Stimulated activated CD4-positive, alpha-beta T cell treated with anti-CD3 and anti-CD28 coated beads, Interleukin-4, amount 100 ng/mL, for 48 hours (primary cell): Measurements from ENCODE around the gene E2F2.
A peak's percentile ranks its signal among the peaks of the same experiment; 100 is the strongest.
"Not testable (repeated sequence)": the region's sequence is repeated elsewhere in the genome, so short reads cannot be mapped to it uniquely, and the experiment has no call there.

Source experiments
- DNase-seq, 2 donors: peaks; one replicate each; pipeline ENCODE4 v3.0.0-alpha.2; 2020; ENCODE audit warnings: low read depth in 2 of 2

The E2F2 gene

DNA sequence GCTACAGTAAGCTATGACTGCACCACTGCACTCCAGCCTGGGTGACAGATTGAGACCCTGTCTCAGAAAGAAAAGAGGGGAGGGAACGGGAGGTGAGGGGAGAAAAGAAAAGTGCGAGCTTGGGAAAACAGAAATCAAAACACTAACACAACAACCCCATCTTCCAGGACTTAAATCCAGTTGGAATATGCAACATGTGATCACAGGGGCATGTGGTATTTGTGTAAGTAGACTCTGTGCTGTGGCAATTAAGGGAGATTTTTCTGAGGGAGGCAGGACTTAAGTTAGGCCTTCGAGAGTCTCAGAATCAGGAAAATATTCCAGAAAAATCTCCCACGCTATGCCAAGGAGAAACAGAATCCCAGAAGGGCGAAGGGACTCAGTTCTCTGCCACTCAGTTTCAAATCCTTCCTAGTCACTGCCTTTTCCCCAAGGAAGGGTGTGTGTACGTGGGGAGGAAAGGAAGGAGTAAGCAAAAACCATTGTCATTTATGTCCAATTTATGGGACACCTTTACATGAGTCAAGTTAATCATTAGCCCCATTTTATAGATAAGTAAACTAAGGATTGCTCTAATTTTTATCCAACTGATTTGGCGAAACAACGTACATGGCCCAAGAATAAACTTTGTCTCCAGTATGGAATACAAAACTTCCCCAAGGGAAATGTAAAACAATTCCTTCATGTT is 16.0 kb upstream of the E2F2 start:
- no peak for DNase-seq

DNA sequence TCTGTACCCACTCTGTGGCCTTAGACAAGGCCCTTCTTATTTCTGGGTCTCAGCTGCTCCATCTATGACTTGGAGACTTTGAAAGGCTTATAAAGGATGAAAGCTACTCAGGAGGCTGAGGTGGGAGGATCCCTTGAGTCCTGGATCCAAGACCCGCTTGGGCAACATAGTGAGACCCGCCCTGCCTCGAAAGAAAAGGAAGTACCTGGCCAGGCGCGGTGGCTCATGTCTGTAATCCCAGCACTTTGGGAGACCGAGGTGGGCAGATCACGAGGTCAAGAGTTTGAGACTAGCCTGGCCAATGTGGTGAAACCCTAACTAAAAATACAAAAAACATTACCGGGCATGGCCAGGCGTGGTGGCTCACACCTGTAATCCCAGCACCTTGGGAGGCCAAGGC is 14.8 kb upstream of the E2F2 start:
- no peak for DNase-seq

DNA sequence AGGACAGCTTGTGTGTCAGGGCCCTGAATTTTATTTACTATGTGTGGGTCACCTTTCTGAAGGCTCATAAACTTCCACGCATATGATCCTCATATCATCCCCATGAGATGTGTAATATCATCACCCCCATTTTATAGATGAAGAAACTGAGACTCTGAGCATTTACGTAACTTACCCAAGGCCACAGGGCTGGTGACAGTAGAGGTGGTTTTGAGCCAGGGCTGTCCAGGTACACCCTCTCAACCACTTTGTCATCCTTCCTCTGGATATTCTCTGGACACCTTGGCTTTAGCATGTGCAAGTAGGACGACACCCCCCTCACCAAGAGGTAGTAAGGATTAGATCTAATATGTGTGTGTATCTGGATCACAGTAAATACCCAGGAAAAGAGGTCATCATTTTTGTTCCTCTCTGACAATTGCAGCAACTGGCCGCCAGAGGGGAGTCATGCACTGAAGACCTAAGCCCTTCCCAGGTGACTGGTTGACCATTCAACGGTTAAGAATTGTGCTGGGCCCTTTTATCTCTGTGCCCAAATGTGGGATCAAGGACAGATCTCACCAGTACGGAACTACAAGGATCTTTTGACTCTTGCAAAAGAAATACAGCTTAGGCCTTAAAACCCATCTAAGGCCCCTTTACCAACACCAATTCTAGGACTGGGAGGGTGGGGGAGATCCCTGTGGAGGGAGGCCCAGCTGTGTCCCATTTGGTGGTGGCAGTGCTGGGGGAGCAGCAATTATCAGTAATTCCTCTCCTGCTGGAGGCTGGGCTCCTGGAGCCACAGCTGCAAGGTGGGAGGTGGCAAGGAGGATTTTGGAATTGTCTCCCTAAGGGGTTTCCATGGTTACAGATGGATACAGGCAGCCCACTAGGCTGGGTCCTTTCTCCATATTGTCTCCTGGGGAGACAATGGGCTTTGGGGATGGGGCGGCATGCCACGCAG is 13.7 kb upstream of the E2F2 start:
- peak; percentile 58 to 65 for DNase-seq

DNA sequence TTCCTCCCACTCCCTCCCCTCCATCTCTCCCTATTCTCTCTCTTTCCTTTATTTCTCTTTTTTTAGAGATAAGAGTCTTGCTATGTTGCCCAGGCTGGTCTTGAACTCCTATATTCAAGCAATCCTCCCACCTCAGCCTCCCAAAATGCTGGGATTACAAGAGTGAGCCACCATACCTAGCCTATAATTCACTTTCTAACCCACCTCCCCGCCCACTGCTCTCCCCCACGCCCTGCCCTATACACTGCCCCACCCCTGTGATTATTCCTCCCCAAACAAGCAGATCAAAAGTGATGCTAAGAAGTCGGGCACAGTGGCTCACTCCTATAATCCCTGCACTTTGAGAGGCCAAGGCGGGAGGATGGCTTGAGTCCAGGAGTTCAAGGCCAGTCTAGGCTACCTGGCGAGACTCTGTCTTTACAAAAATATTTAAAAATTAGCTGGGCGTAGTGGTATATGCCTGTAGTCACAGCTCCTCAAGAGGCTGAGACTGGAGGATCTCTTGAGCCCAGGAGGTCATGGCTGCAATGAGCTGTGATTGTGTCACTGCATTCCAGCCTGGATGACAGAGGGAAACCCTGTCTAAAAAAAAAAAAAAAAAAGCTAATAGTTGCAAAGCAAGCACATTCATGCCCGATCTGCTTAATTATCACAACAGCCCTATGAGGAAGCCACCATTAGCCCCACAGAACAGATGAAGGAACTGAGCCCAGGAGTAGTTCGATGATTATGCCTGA is 12.8 kb upstream of the E2F2 start:
- DNase-seq = no peak

DNA sequence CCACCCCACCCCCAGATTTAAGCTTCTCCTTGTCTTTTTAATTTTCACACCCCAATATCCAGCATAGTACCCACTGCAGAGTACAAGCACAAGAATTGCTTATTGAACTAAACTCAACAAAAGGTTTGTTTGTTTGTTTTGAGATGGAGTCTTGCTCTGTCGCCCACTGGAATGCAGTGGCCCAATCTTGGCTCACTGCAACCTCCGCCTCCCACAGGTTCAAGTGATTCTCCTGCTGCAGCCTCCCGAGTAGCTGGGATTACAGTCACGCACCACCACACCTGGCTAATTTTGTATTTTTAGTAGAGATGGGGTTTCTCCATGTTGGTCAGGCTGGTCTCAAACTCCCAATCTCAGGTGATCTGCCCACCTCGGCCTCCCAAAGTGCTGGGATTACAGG is 11.9 kb upstream of the E2F2 start:
- not testable (repeated sequence) for DNase-seq

DNA sequence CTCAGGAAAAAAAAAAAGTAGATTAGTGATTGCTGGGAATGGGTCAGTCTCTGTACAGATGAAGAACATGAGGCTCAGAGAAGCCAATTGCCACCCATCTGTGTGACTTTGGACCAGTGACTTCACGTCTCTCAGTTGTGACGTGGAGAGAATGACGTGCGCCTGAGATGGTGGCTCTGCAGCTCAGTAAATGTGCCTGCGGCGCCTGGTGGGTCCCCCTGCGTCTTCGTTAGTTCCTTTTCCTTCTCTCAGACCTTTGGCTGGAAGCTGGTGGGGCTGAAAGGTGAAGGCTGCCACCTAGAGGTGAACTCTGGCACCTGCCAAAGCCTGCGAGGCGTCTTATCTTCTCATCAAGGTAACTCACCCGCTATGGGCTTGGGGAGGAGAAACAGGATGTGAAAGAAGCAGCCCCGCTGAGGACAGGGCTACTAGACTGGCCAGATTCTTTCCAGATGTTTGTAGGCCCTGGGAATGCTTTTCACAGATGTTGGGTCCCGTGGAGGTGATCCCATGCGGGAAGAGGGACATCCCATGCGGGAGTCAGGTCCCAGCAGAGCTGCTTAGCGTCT is 8.7 kb upstream of the E2F2 start:
- DNase-seq = peak; percentile 83 to 86

DNA sequence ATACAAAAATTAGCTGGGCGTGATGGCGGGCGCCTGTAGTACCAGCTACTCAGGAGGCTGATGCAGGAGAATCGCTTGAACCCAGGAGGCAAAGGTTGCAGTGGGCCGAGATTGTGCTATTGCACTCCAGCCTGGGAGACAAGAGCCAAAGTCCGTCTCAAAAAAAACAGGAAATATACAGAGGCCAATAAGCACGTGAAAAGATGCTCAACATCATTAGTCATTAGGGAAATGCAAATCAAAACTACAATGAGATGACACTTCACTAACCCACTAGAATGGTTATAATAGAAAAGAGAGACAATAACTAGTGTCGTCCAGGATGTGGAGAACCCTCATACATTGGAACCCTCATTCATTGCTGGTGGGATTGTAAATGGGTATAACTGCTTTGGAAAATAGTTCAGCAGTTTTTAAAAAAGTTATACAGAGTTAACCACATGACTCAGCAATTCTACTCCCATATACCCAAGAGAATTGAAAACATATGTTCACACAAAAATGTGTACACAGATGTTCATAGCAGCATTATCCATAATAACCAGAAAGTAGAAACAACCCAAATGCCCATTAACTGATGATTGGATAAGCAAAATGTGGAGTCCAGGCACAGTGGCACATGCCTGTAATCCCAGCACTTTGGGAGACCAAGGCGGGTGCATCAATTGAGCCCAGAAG is 6.4 kb upstream of the E2F2 start:
- DNase-seq = no peak

DNA sequence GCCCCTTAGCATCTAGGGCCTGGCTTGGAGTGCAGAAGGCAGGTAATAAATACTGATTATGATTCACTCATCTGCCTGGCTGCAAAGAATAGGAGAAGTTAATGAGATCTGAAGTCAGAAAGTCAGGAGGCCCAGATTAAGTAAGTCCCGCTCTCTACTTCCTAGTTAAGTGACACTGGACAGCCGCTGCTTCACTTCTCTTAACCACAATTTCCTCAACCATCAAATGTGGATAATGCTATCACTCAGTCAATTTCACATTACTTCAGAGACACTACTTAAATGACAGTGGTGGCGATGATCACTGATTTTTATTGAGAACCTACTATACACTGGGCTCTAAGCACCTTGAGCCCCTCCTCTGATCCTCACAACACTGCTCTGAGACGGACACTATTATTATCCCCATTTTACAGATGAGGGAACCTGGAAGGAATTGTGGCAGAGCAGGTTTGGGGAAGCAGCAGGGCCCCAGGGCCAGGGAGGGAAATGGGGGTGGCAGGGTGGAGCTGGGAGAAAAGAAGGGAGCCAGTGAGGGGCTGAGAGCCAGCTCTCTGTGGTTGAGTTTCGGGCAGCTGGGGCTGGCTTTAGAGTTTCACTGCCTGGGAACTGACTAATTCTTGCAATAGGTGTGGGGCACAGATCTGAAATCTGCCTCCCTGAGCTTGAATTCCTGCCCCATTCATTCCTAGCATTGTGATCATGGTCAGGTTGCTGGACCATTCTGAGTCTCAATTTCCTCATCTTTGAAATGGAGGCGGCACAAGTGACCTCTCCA is 2.4 kb upstream of the E2F2 start:
- no peak for DNase-seq

DNA sequence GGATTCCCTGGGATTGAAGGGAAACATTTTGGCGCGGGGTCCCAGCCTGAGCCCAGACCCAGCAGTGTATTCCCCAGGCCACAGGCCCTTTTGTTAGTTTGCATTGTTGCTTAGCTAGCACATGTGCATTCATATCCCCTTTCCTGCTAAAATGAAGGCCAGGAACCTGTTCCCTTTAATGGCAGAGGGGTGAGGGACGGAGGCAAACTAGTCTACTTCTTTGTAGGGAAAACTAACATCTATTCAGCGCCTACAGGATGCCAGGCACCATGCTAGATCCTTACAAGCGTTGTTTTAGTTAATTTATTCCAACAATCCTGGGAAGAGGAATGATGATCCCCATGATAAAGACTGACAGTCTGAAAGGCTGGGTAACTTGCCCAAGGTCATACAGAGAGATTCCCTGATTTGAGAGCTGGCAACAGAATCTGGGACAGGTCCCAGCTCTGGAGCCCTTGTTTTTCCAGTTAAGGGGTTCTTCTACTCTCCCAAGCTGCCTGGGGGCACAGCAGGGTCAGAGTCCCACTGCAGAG is 595 bp upstream of the E2F2 start:
- no peak for DNase-seq

DNA sequence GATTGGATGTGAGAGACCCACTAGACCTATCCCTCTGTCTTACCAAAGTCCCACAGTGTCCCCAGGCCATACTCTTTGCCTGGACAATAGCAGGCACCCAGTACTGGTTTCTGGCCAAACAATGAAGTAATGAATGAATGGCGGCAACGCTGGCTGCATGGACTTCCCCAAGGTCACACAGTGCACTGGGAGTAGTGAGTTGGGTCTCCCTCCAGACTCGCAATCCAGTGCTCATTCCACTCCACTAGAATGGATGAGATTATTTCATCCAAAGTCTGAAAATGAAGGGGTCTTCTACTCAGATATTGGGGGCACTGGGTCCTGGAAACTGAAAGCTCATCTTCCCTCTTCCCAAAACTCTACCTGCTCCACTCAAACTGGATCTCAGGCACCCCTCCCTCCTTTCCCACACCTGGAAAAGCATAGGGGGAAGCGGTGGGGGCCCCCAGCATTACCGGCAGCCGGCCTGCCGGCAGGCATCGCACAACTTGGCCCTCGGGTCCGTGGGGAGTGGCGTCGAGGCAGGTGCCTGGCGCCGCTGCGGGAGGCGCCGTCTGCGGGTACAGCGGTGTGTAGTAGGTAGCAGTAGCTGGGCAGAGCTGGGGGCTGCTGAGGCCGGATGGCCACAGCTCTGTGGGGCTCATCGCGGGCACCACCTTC is 816 bp downstream of the E2F2 start:
- DNase-seq = no peak

DNA sequence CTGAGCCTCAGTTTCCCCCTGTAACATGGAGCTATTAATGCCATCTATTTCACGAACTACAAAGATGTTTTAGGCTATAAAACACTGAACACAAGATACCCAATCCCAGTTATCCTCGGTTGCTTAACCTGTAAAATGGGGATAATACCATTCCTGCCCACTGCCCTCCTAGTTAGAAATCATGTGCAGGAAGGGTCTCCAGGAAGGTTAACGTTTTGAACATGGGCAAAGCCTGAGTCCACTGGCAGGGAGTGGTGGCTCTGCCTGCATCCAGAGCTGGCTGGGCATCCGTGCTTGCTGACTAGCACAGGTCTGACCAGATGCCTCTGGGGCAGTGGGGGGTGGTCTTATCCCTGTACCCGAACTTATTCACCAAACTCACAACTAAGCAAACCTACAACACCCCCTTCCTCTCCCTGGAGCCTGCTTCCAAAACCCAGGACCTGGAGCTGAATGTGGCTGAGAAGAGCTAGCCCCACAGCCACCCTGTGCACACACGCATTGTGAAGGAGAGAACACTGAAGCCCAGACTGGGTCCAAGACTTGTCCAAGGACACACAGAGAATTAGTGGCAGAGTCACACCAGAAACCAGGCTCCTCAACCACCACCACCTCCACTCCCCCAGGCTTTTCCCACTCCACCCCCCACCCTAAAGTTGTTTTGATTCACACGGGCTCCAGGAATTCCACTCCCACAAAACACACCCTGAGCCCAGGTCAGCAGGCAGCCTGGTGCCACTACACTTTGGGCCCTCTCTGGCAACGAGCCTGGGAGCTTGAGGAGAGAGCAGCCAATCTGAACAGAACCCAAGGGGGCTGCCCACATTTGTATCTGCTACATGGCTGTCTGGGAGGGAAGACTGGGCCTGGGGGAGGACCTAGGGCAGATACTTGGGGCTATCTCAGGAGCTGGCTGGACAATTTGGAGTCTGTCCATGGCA is 1.6 kb downstream of the E2F2 start:
- no peak for DNase-seq

DNA sequence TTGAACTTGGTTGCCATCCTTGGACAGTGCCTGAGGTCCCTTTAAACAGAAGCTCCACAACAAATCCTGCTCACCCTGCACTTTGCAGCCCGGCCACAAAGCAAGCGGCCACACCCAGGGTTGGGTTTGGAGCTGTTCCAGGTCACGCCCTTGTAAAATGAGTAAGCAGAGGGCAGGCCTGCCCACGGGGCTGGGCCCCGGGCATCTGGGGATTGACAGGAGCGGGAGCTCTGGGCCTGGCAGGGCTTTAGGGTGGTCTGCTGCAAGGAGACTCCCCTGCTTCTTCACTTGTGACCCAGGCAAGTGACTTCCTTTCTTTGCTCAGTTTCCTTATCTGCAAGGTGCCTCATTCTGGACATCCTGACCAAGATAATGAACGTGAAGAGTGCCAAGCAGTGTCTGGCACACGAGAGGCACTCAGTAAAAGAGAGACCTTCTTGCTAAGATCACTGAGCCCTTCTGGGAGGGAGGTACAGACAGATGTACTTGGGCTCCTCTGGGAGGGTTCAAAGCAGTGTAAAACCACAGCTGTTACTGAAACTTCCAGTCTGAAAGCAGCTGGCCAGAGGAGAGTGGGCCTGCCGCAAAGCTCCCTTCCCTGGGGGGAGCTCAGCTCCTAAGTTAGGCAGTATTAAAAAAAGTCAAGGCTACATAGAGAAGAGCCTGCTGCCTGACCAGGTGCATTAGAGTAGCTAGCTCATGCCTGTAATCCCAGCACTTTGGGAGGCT is 2.6 kb downstream of the E2F2 start:
- DNase-seq = peak; percentile 70 to 78

DNA sequence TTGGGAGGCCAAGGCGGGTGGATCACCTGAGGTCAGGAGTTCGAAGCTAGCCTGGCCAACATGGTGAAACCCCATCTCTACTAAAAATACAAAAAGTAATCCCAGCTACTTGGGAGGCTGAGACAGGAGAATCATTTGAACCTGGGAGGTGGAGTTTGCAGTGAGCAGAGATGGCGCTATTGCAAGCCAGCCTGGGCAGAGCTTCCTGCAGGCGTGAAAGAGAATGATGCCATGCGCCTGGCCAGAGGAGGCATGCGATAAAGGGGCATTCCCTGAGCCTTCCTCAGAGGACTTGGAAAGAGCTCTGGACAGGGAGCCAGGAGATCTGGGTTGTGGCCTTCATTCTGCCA is 3.2 kb downstream of the E2F2 start:
- DNase-seq = no peak

DNA sequence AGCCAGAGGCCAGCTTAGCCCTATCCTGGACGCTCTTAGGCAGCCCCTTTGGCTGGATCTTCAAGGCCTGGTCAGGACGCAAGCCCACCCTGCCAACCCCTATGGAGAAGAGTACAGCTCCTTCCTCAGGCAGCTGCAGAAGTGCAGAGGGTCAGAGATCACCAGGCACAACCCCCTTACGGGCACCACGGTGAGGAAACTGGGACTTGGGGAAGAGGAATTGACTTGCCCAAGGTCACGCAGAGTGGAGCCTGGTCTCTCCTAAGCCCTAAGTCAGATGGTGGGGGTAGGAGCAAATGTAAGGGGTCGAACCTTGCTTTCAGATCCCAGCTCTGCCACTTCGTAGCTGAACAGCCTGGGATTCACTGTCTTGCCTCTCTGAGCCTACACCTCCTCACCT is 3.7 kb downstream of the E2F2 start:
- no peak for DNase-seq

DNA sequence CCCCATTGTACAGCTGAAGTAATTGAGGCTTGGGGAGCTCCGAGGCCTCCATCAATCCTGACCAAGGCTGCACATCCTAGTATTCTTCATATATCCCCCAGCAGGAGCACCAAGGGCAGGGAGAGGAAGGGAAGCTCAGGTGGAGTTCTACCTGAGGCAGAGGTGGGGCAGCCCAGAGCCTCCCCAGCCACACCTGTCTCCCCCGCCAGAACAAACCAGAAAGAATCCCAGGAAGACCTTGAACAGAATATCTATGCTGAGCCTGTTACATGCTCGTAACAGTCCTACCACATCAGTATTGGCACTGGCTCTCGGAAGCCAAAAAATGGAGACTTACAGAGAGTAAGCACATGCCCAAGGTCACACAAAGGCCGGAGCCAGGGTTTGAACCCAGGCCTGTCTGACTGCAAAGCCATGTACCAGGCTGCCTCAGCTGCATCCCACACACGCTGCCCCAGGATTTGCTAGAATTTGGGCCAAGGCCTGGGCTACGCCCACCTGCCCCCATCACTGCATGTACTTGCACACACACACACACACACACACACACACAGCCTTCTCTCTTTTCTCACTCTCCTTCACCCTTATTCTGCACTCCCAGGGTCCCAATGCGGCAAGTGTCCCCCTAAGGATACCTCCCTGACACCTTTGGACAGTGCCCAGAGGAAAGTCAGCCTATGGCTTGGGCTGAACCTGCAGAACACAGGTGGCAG is 4.5 kb downstream of the E2F2 start:
- DNase-seq = no peak

DNA sequence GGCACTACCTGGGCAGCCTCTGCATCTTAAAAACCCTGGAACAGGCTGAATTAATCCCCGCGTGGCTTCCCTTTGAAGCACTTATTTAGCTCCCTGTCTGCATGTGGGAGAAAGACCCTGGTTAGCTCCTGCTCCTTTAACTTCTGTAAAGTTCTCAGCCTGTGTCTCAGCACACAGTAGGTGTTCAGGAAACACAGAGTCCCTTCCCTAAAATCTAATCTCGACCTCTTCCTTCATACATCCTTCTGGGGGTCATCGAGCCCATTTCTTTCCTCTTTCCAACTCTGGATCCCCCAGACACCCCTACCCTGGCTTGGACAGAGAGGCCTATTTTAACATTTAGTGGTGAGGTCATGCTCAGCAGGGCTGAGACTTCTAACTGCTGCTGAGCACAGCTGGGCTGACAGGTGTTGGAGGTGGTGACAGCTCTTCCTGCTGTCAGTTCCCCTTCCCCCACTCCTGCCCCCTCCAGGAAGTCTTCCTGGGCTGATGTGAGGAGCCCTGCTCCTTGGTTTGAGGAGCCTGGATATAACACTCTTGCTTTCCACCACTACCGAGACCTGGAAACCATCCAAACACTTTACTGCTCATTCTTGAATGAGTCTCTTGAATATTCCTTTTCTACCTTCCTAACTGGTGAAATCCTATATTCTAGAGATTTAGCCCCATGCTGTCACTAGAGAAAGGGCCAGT is 5.3 kb downstream of the E2F2 start:
- DNase-seq = no peak
